Keratinocyte (primary cell): ENCODE measurements around the gene FXYD6. TPM values are rescaled to one million over a fixed set of nuclear protein-coding genes. Genes with fewer than 3 reads are reported as not detected.

Experiments
- DNase-seq: peaks from one replicate; pipeline ENCODE4 v3.0.0-alpha.2; 2011; ENCODE audit warnings: low read depth, missing footprints, low spot score
- FAIRE-seq: peaks from 2 replicates; lab custom pipeline; 2011; peaks lifted over from hg19 to GRCh38; lab: Jason Lieb, UNC
- H2AFZ ChIP-seq: 2 replicates; pipeline ENCODE4 v1.6.0; 2012; ENCODE audit warnings: low read length, control low read depth, inconsistent platforms; ENCODE audit not compliant: control insufficient read depth
- H3K27ac ChIP-seq: 2 replicates; pipeline ENCODE4 v1.5.1; 2011; ENCODE audit warnings: low read length; ENCODE audit not compliant: control insufficient read depth, insufficient read depth
- H3K27me3 ChIP-seq: 3 replicates; pipeline ENCODE4 v1.6.0; 2011; ENCODE audit warnings: low read length; ENCODE audit not compliant: control insufficient read depth, insufficient read depth; ENCODE audit errors: extremely low read depth
- H3K36me3 ChIP-seq, 2 experiments: 2 replicates in 1 of 2; 3 replicates in 1 of 2; pipeline ENCODE4 v1.5.1; 2011; ENCODE audit warnings: low read length in 2 of 2, mild to moderate bottlenecking in 1 of 2; ENCODE audit not compliant: control insufficient read depth in 2 of 2, insufficient read depth in 2 of 2; ENCODE audit errors: extremely low read depth in 1 of 2
- H3K4me1 ChIP-seq: 3 replicates; pipeline ENCODE4 v1.5.1; 2011; ENCODE audit warnings: low read length; ENCODE audit not compliant: control insufficient read depth, insufficient read depth; ENCODE audit errors: extremely low read depth
- H3K4me2 ChIP-seq: 3 replicates; pipeline ENCODE4 v1.6.0; 2011; ENCODE audit warnings: low read depth, low read length; ENCODE audit not compliant: control insufficient read depth, insufficient read depth; ENCODE audit errors: extremely low read depth
- H3K4me3 ChIP-seq, 3 experiments: fragments of 200-600 bp in 1 of 3; sonication (generic) in 1 of 3; 2 replicates in 2 of 3; 3 replicates in 1 of 3; pipeline ENCODE4 v1.5.1; 2011 to 2016; ENCODE audit warnings: low read length in 3 of 3, mild to moderate bottlenecking in 3 of 3, control low read depth in 2 of 3, inconsistent platforms in 1 of 3, low read depth in 1 of 3, mixed read lengths in 1 of 3, mixed run types in 1 of 3, moderate library complexity in 1 of 3; ENCODE audit not compliant: control insufficient read depth in 2 of 3, insufficient read depth in 2 of 3; ENCODE audit errors: extremely low read depth in 1 of 3
- H3K79me2 ChIP-seq: 2 replicates; pipeline ENCODE4 v1.6.0; 2012; ENCODE audit warnings: low read length; ENCODE audit not compliant: control insufficient read depth, insufficient read depth
- H3K9ac ChIP-seq: 3 replicates; pipeline ENCODE4 v1.6.0; 2011; ENCODE audit warnings: low read length; ENCODE audit not compliant: control insufficient read depth, insufficient read depth; ENCODE audit errors: extremely low read depth
- H3K9me1 ChIP-seq: 3 replicates; pipeline ENCODE4 v1.6.0; 2011; ENCODE audit warnings: low read length; ENCODE audit not compliant: control insufficient read depth, insufficient read depth; ENCODE audit errors: extremely low read depth
- H3K9me3 ChIP-seq: 2 replicates; pipeline ENCODE4 v1.5.1; 2012; ENCODE audit warnings: low read depth, low read length; ENCODE audit not compliant: control insufficient read depth
- H4K20me1 ChIP-seq: 3 replicates; pipeline ENCODE4 v1.6.0; 2011; ENCODE audit warnings: low read length; ENCODE audit not compliant: control insufficient read depth, insufficient read depth; ENCODE audit errors: extremely low read depth
- CTCF ChIP-seq, 3 experiments: IDR thresholded peaks in 1 of 3; conservative IDR thresholded peaks in 1 of 3; optimal IDR thresholded peaks in 1 of 3; 2 replicates in 2 of 3; 3 replicates in 1 of 3; pipeline versions ENCODE3 to v1.5.1; 2011; ENCODE audit warnings: low read length in 3 of 3, mild to moderate bottlenecking in 3 of 3, moderate library complexity in 2 of 3, control low read depth in 1 of 3, inconsistent platforms in 1 of 3; ENCODE audit not compliant: insufficient read depth in 2 of 3; ENCODE audit errors: extremely low read depth in 1 of 3
- EZH2 ChIP-seq: IDR thresholded peaks from one replicate; pipeline ENCODE4 v1.6.1; 2012; ENCODE audit warnings: inconsistent platforms, mild to moderate bottlenecking, low read length, moderate library complexity
- dilution Hi-C: fragments of 300-500 bp; cut with MboI; formaldehyde crosslinking; loops from one replicate; pipeline ENCODE4 v1.7.0; 2020; ENCODE audit warnings: low sequenced_read_pairs; ENCODE audit not compliant: extremely low pct_ligation_motif_present
- polyA plus RNA-seq, 5 experiments: library from polyadenylated mRNA; depleted of rRNA in 3 of 5; stranded (reverse) in 3 of 5; stranded (forward) in 1 of 5; unstranded in 1 of 5; fragments of >200 nt; gene quantifications; 1 replicate in 1 of 5; 2 replicates in 3 of 5; 3 replicates in 1 of 5; pipeline versions ENCODE4 v1.2.1 to v1.2.3, GENCODE V29; 2011 to 2012; ENCODE audit warnings: missing spikeins in 2 of 5, low read depth in 1 of 5, low replicate concordance in 1 of 5

Gene FXYD6
- polyA plus RNA-seq, 1 donor (not counting 4 experiments of a cell fraction or from before 2014, with no cell fraction given) = not detected

GRCh38 chr11:117828611-117829368, 47.7 kb downstream of the FXYD6 start:
- H3K9ac ChIP-seq = no peak overlapping the region
- H3K4me2 ChIP-seq = peak overlapping the region; percentile 28
- peak; percentile 40 for DNase-seq
- H3K9me3 ChIP-seq = no peaks in the 10 kb centered on the region
- no peak overlapping the region for H2AFZ ChIP-seq
- dilution Hi-C loops = no loop called here
- H3K9me1 ChIP-seq = no peaks in the 10 kb centered on the region
- FAIRE-seq = no peak
- H3K27ac ChIP-seq = no peak overlapping the region
- no peak for TF ChIP-seq EZH2
- TF ChIP-seq CTCF (optimal IDR thresholded peaks at IDR 0.05 in 1 of 3, IDR thresholded peaks at IDR 0.05 in 1 of 3, conservative IDR thresholded peaks at IDR 0.05 in 1 of 3; ENCODE audit: extremely low read depth in 1 of 3, insufficient read depth in 2 of 3, low read length in 3 of 3) = no peak
- H3K36me3 ChIP-seq = no peaks in the 10 kb centered on the region
- no peaks in the 10 kb centered on the region for H3K79me2 ChIP-seq
- peaks cover 11% of the 10 kb centered on the region for H3K27me3 ChIP-seq
- peaks cover 25% of the 10 kb centered on the region for H3K4me1 ChIP-seq
- H3K4me3 ChIP-seq = no peak overlapping the region
- no peaks in the 10 kb centered on the region for H4K20me1 ChIP-seq

GRCh38 chr11:117827521-117828511, 48.6 kb downstream of the FXYD6 start:
- no peak overlapping the region for H3K4me3 ChIP-seq

More at GRCh38 chr11:117827521-117828511, 48.6 kb downstream of the FXYD6 start:
- Histone ChIP-seq H3K27ac (no peak overlapping the region), H3K9me1 (no peaks in the 10 kb centered on the region), H3K4me2 (no peak overlapping the region), H3K36me3 (no peaks in the 10 kb centered on the region), H4K20me1 (no peaks in the 10 kb centered on the region), H3K27me3 (peaks cover 6% of the 10 kb centered on the region), H3K79me2 (no peaks in the 10 kb centered on the region), H3K4me1 (peaks cover 25% of the 10 kb centered on the region), H3K9me3 (no peaks in the 10 kb centered on the region), H3K9ac (no peak overlapping the region), H2AFZ (no peak overlapping the region)
- FAIRE-seq (no peak), DNase-seq (no peak)
- dilution Hi-C loops = no loop called here
- TF ChIP-seq EZH2 = no peak
- TF ChIP-seq CTCF (optimal IDR thresholded peaks at IDR 0.05 in 1 of 3, IDR thresholded peaks at IDR 0.05 in 1 of 3, conservative IDR thresholded peaks at IDR 0.05 in 1 of 3; ENCODE audit: extremely low read depth in 1 of 3, insufficient read depth in 2 of 3, low read length in 3 of 3) = no peak
